UCSD-AML1 (cell line): ENCODE results near the gene KLHL42.
"Not testable (repeated sequence)": the region's sequence is repeated elsewhere in the genome, so short reads cannot be mapped to it uniquely, and the experiment has no call there.

Experiments
- DNase-seq: peaks from one replicate; lab custom pipeline; 2025; ENCODE audit not compliant: unreplicated experiment; lab: John Stamatoyannopoulos, UW

Gene KLHL42

GRCh38 chr12:27779920-27780611 is at the start of gene KLHL42, which contains the start of gene MANSC4:
Gene KLHL42 (plus strand): TSS chr12:27780233. CDS start chr12:27780331, 98 bp downstream.
Gene MANSC4 (minus strand): TSS chr12:27780236. CDS start chr12:27771276, 8,960 bp downstream.
- peak; percentile 81 for DNase-seq

- no peak for DNase-seq
Observed at GRCh38 chr12:27732281-27732680, 47.8 kb upstream of the KLHL42 start.

- peak; percentile 10 for DNase-seq
Observed at GRCh38 chr12:27733052-27733656, 46.9 kb upstream of the KLHL42 start.

GRCh38 chr12:27733791-27734190 is 46.2 kb upstream of the KLHL42 start:
- no peak for DNase-seq

GRCh38 chr12:27734321-27734720 is 45.7 kb upstream of the KLHL42 start:
- DNase-seq, result not testable (repeated sequence)

GRCh38 chr12:27743601-27744000 is 36.4 kb upstream of the KLHL42 start:
- no peak for DNase-seq

GRCh38 chr12:27745734-27746133 is 34.3 kb upstream of the KLHL42 start:
- not testable (repeated sequence) for DNase-seq

- no peak for DNase-seq
Observed at GRCh38 chr12:27747111-27747820, 32.8 kb upstream of the KLHL42 start.

- no peak for DNase-seq
Observed at GRCh38 chr12:27751386-27752047, 28.5 kb upstream of the KLHL42 start.

GRCh38 chr12:27754795-27755194 is 25.2 kb upstream of the KLHL42 start:
- DNase-seq, result no peak

- no peak for DNase-seq
Observed at GRCh38 chr12:27756670-27757195, 23.3 kb upstream of the KLHL42 start.

- DNase-seq, result no peak
Observed at GRCh38 chr12:27762757-27763156, 17.3 kb upstream of the KLHL42 start.

GRCh38 chr12:27766587-27766986 is 13.4 kb upstream of the KLHL42 start:
- DNase-seq, result no peak

- DNase-seq, result no peak
Observed at GRCh38 chr12:27769142-27769673, 10.8 kb upstream of the KLHL42 start.

GRCh38 chr12:27771481-27772327 is 8.3 kb upstream of the KLHL42 start:
- no peak for DNase-seq

GRCh38 chr12:27772328-27773049 is 7.5 kb upstream of the KLHL42 start:
- DNase-seq, result no peak

GRCh38 chr12:27777141-27777540 is 2.9 kb upstream of the KLHL42 start:
- no peak for DNase-seq

GRCh38 chr12:27778206-27778605 is 1.8 kb upstream of the KLHL42 start:
- no peak for DNase-seq

GRCh38 chr12:27779416-27779919 is 565 bp upstream of the KLHL42 start:
- DNase-seq, result peak; percentile 38
